ENCODE measurements around the gene GDAP2. TPM values are rescaled to one million over a fixed set of nuclear protein-coding genes. Genes with fewer than 3 reads are reported as not detected.

Gene GDAP2
- total RNA-seq, 1 experiment from 2014 or later: 17.9 TPM

DNA sequence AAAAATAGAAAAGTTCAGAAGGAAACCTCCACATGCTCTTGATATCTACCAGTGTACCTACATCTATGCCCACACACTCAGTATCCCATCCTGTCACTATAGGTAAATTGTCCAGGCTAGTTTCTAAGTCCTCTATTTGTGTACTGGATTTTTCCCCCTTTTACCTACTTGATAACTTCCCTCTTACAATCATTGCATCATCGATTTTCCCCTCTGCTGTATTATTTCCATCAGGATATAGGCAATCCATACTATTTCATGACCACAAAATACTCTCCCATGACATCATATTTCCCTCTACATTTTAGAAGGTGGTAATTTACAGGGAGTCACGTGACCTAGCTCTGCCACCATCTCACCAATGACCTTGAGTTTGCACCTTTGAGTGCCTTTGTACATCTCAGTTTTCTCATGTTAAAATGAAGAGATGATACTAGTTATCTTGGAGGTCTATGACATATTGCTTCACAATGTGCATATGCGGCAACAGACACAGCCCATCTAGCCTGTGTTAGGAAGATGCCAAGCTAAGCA, 88.2 kb downstream of the GDAP2 start:
- DNase-seq (ENCODE audit: low read depth): no peak

DNA sequence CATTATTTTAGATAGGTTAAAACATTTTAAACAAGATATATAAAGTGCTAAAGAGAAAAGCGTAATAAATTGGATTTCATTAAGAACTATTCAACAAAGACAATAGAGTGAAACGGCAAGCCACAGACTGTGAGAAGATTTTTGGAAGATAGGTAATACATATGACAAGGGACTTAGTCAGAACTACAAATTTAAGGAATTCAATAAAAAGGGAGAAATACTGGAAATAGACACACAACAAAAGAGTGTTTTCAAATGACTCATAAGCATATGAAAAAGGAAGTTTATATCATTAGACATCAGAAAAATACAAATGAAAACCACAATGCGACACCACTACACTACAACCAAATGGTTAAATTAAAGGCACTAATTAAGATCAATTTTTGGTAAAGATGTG, 90.5 kb downstream of the GDAP2 start:
- peak; percentile 80 for DNase-seq (ENCODE audit: low read depth)

DNA sequence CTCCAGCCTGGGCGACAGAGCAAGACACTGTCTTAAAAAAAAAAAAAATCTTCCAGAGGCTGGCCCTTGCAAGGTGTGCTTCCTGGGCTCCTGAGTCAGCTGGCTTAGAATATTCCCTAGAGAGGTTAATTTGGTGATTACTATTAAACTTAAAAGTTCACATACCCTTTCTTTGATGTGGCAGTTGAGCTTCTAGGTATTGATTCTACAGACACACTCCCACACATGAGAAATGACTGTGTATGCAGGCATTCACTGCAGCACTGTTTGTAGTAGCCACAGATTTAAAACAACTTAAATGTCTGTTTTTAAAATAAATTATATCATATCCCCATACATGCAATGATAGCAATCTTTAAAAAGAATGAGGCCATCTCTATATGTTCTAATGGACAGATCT, 93.4 kb downstream of the GDAP2 start:
- no peak for DNase-seq (ENCODE audit: low read depth)

DNA sequence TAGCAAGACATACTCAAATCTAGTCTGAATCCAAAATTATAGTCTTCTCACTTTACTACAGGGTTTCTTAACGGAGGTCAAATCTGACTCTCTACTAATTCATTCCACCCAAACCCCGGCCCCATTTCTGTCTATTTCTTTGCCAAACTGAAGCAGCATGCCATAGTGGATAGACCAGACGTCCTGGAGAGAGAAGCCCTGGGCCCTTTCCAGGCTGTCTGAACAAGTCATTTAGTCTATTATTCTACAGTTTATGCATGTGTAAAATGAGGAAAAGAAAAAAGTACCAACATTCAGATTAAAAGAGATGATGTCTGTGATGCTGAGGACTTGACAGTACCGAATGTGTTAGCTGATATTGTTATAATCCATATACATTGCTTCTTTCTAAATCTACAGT, 95.0 kb downstream of the GDAP2 start:
- DNase-seq (ENCODE audit: low read depth): no peak

DNA sequence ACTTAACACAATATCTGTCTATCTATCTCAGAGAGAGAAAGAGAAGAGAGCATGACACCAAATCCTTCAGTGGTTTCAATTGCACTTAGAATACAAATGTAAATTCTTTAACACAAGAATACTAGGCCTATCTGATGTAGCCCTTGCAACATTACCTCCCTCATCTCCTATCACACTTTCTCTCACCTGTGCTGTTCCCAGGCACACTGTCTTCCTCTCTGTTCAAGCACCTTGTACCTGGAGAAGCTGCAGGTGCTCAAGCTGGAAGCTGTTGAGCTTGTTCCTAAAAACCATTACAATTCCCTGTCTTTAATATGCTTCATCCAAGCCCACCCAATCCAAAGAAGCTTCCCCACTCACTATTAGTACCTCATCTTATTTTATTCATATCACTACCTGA, 97.0 kb downstream of the GDAP2 start:
- no peak for DNase-seq (ENCODE audit: low read depth)

DNA sequence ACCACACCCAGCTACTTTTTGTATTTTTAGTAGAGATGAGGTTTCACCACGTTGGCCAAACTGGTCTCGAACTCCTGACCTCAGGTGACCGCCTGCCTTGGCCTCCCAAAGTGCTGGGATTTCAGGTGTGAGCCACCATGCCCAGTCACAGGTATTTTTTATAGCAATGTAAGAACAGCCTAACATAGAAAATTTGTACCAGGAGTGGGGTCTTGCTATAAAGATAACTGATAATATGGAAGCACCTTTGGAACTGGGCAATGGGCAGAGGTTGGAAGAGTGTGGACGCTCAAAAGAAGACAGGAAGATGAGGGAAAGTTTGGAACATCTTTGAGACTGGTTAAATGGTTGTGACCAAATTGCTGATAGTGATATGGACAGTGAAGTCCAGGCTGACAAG, 99.2 kb downstream of the GDAP2 start:
- no peak for DNase-seq (ENCODE audit: low read depth)

DNA sequence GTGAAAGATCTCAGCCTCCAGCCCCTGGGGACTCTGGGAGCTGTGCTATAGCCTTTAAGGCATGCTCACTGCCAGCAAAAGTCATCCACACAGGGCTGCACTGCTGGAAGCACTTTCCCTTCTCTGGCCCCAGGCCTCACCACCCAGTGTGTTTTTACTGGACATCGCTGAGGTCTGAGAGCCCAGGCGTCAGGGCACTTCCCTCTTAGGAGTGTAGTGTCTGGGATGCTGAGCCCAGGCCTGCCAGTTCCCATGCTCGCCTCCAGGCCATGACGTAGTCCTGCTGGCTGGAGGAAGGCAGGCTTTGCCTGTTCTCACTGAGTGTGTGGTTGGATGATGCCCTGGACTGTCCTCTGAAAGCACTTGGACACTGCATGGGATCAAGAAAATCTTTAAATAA, 101.2 kb downstream of the GDAP2 start:
- DNase-seq (ENCODE audit: low read depth): peak; percentile 37

DNA sequence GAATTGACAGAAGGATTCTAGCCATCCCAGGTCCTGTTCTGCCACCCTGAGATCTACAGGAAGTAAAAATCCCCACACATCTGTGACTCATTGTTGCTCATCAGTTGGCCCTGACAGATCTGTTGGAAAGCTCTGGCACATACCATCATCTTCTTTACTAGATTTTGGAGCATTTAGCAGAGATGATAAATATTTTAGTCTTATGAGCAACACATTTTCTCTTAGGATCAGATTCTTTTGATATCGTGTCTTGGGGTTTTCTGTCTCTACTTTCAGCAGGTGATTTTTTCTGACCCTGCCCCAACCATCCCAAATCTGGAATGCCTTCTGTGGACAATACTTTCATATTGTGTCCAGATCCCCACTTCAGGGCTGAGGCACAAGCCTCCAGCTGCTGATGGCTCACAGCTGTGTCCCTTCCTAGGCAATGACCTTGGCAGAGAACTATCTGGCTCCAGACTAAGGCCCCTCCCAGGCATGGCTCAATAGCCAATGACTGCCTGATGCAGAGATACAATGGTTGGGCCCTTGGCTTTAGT, 102.8 kb downstream of the GDAP2 start:
- DNase-seq (ENCODE audit: low read depth): peak; percentile 91

DNA sequence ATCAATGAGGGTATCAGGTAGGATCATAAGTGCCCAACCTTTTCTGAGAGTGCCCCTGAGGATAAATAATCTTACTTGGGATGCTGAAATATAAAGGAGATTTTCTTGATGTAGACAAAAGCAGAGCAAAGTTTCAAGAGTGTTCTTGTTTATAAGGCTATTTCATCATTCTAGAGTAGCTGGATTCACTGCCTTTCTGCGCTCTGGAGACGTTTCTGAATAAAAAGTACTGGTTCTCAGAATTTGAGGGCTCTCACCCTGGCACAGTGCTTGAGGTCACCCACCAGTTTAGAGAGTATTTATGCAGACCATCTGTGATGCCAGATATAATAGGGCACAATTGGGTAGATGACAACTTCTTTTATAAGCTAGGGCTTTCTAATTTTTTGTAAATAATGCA, 103.3 kb downstream of the GDAP2 start:
- no peak for DNase-seq (ENCODE audit: low read depth)

DNA sequence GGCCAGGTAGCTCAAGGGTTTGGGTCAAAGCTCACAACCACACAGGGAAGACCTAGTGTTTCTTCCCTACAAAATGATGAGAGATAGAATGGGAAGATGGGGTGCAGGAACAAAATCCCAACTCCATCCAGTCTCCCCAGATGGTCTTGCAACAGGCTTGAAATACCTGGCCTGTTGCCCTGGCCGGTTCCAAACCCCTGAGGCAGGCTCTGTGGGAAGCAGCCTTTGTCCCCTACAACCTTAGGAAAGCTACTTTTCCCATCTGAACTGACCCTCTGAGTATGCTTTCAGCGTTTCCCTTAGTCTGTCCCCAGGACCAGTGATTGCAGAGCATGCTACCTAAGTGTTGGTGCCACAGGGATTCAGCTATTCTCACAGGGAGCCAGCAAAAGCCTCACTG, 104.0 kb downstream of the GDAP2 start:
- no peak for DNase-seq (ENCODE audit: low read depth)

DNA sequence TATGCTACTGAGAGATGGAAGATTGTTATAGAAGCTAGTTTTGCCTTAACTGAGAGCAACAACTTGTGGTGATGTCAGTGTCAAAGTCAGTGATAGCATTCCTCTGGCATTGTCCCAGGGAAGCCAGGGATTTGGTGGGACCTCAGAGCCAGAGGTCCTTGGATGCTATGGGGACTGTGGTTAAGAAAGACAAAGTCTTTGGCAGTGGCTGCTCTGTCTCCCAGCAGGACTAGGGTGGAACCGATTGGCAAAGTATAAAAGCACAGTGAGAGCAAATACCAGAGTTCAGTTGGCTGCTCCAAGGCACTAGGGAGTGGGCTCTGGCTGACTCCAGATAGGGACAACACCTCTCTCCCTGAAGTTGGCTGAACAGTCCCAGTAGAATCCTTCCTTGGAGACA, 104.8 kb downstream of the GDAP2 start:
- no peak for DNase-seq (ENCODE audit: low read depth)

DNA sequence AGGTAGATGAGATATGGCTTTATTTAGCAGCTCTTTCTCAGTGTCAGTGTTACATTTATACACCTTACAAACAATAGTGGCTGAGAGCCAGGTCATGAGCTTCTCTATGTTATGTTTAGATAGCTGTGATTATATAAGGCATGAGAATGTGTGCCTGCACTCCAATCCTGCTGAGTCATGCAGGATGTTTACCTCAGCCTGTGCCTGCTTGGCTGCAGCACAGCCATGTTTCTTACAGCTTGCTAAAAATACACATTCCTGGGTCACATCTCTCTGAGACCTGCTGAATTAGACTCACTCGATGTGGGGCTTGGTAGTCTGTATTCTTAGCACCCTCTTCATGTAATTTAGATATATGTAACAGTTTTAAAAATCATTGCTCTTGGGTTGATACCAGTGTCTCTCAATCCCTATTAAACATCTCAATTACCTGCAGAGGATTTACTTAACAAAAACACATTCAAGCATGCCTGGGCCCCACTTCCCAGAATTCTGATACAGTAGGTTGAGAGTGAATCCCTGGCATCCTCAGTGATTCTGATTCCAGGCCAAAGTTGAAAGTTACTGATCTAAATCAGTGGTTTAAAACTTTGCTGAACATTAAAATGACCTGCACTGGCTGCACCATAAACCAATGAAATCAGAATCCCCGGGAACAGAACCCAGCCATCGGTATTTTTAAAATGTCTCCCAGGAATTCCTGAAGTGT, 107.5 kb downstream of the GDAP2 start:
- DNase-seq (ENCODE audit: low read depth): peak; percentile 87

DNA sequence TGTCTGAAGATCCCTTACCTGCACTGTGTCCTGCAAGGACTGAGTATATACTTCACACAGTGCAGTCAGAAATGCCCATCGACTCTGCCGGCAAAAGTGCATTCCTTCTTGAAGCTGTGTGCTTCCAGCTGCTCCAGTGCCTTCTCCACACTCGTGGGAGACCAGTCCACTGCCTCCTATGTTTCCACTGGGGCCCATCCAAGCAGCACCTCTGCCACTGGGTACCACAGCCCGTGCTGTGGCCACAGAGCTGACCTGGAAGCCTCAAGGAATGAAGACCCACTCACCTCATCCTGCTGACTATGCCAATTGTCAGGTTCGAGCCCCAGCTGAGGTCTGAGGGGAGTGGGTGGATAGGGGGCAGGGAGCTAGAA, 108.1 kb downstream of the GDAP2 start:
- no peak for DNase-seq (ENCODE audit: low read depth)

DNA sequence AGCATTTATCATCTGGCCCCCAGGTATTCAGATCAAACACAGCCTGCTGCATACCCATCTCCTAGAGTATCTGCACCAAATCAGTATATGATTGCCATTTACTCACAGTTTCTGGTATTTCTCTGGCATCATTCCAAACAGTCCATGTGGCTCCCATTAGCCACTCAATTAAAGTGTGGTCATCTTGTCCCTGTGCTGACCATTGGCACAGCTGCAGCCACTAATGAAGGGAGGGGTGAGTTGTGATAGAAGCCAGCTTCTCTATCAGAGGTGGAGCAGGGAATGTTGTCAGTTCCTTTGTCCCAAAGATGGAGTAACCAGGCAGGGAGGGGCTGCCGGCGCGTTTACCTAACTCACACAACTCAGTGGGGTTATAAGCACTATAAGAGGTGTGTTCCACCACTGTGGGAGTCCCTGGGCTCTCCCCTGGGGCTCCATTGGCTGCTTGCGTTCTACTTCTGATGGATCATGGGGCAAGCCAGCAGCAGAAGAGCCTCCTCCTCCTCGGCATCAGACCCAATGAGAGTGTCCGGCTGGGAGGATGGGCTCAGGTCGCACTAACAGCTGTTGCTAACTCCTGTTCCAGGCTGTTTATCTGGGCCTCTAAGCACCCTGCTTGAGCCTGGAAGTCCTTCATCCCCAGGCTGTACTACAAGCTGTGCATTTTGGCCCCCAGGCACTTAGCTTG, 108.6 kb downstream of the GDAP2 start:
- no peak for DNase-seq (ENCODE audit: low read depth)

DNA sequence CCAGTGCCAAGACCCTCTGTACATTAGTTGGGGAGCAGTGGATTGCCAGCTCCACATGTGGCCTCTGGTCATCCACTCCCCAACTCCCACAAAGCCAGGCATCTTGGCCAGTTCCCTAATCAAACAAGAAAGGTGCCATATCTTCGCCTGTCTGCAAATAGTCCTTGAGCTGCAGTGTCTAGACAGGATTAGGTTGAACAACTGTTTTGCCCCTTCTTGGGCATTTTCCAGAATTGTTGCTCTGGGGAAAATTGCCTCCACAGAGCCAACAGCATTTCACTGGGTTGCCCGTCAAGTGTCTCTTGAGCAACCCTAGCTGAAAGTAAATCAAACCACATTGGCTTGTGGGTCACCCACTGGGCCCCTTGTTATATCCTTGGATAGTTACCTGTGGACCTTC, 109.3 kb downstream of the GDAP2 start:
- no peak for DNase-seq (ENCODE audit: low read depth)

DNA sequence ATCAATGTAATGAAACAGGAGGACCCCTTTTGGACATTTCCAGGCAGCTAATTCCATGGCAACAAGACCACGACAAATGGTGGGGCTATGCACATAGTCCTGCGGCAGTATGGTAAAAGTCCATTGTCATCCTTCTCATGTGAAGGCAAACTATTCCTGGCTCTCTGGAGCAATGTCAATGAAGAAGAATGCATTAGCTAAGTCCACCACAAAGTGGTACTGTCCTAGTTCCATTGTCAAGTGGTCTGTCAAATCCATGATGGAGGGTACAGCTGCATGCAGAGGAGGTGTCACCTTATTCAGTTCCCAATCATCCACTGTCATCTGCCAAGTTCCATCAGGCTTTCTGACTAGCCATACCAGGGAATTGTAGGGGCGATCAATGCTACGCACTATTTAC, 110.1 kb downstream of the GDAP2 start:
- DNase-seq (ENCODE audit: low read depth): no peak

DNA sequence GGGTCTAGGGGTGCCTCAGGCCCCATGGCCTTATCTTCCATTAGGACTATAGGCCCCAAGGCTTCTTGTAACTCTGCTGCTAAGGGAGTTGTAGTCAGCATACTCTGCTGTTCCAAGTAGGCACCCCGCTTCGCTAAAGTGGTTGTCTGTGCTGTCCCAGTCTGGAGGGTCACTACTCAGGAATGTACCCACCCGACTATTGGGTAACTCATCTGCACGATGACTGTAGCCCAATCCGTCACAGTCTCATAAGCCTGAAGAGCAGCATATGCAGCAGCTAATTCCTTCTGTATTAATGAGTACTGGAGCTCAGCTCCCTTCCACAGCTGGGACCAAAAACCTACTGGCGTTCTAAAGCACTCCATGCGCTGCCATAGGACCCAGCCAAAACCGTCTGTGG, 111.0 kb downstream of the GDAP2 start:
- peak; percentile 52 for DNase-seq (ENCODE audit: low read depth)

DNA sequence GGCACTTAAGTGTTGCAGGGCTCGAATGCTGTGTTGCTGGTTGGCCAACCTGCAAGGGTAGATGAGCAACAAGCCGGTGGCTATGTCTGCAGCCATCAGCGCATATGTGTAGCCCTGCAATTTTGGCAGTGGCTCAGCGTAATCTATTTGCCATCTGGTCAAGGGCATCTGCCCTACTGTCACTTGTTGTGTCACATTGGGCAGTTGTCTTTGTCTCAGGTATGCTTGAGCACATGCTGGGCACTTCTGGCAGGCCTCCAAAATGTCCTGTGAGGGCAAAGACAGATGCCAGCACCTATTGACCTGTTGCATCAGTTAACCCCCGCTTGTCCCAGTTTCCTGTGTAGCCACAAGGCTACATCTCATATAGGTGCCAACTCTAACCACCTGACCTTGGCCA, 111.8 kb downstream of the GDAP2 start:
- no peak for DNase-seq (ENCODE audit: low read depth)

DNA sequence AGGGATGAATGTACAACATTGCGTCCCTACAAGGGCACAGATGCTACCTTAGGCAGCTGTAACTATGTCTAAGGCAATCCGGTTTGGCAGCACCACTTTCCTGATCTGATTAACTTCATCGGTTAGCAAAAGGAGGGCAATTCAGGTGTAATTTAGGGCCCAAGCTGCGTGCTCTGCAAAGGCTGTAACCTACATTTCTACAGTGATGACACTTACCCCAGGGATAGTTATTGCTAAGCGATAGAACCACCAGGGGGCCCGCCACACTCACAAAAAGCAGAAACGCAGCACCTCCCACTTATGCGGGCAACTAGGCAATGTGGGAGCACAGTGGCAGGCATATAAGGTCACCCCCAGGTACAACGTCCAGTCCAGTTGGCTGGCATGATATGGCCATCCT, 113.5 kb downstream of the GDAP2 start:
- DNase-seq (ENCODE audit: low read depth): no peak

DNA sequence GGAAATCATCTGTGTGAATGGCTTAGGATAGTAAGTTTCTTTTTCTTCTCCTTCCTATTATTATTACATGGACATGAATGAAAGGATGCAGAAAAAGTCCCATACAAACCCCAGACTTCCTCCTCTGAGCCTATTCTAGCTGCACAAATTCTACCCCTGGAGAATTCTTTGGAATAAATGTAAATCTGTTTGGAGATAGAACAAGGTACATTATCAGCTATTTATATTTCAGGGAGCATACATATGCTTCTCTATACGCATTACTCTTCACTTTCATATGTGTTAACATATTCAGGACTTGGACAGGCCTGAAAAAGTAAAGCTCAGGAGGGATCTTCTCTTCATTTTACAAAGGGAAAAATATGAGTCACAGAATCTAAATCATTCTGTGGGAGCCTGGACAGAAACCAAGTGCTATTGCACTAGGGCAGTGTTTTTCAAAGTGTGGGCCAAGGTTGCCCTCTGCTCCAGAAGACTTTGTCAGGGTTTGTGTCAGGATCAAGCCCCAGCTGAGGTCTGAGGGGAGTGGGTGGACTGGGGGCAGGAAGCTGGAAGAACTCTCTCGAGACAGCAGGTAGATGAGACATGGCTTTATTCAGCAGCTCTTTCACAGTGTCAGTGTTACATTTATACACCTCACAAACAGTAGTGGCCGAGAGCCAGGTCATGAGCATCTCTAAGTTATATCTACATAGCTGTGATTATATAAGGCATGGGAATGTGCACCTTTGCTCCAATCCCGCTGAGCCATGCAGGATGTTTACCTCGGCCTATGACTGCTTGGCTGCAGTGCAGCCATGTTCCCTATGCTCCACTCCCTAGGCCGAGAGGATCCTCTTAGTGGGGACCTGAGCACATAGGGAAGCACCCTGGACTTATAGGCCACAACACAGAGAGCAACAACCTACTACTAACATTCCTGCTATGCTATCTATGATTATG, 114.3 kb downstream of the GDAP2 start:
- DNase-seq (ENCODE audit: low read depth): no peak
